GM12801 (cell line): ENCODE measurements around the gene SLAMF9.

Experiments
- CTCF ChIP-seq: IDR thresholded peaks from one replicate; pipeline ENCODE4 v1.5.1; 2011; ENCODE audit warnings: control low read depth; ENCODE audit not compliant: insufficient read length; ENCODE audit errors: extremely low read depth

Gene SLAMF9

DNA sequence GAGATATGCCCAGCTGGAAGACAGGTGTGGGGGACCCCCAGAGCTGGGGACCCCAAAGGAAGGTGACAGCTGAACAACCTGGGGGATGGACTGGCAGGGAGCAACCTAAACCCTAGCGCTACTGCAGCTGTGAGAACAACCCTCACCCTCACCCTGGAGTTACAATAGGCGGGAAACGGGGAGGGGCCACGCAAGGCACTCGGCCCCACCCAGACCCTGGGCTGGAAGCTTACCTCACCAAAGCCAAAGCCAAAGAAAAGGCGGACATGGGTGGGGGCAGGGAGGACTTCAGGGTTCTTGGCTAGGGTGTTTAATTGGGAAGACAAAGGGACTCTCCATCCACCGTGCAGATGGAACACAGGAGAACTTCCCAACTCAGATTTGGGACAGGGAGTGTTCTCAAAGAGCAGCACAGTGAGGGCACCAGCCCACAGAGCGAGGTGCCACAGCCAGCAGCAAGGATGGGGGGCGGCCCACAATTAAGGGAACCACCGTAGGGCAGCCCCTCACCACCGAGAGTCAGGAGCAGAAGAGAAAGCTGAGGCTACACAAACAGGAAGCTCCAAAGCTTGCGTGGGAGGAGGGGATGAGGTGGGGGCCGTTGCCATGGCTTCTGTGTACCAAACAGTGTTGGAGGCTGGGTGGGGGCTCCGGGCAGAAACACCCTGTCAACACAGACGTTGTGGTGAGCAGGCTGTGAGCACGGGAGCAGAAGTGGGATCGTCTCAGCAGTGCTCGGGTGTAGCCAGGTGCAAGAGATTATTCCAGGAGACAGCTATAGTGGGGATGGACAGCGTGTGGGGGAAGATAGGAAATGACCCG lies 30.6 kb downstream of the SLAMF9 start:
- TF ChIP-seq CTCF, result no peak

DNA sequence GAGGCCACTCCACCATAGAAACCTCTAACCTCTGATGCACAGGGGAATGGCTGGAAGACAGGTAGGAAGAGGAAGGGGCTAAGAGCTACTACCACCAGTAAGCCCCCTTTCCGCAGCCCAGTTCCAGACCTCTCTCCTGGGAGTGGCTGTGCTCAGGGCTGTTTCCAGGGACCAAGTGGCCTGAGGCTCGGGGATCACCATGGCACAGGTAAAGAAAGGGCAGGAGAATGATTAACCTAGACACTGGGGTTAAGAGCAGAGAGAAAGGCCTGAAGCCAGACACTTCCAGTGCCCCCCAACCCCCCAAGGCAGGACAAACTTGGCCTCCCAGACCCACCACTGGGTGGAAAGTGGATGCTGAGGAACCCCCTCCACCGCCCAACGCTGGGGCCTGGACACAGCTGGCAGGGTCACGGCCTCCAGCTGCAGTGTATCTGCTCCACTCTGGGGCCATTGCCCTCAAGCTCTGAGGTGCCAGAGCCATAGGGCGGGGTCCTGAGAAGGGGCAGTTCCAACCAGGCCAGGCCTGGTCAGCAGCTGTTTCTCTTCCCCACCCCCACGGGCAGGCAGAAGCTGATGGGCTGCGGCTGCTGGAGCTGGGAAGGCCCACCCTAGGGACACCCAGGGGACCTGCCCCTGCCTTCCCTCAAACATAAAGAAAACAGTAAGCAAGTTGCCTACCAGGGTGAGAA lies 31.4 kb downstream of the SLAMF9 start:
- no peak for TF ChIP-seq CTCF

- TF ChIP-seq CTCF, result no peak
Observed at GRCh38 chr1:159921700-159922504, 32.1 kb downstream of the SLAMF9 start.

- TF ChIP-seq CTCF, result no peak
Observed at GRCh38 chr1:159921251-159921650, 32.8 kb downstream of the SLAMF9 start.

DNA sequence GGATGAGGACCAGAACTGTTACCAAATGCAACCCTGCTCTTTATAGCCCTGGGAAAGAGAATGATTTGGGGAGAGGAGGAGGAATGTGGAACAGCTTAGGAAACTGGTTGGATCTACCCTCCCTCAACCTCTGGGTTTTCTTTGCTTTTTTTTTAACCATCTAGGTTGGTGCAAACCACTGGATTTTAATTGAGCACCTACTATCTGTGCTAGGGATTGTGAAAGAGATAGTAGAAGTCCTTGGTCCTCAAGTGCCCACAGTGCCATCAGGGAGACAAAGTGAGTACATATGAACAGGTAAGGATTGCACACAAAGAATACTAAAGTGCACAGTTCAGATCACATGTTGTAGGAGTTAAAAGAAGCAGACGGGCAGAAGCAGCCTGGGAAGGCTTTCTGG lies 33.4 kb downstream of the SLAMF9 start:
- TF ChIP-seq CTCF, result no peak

GRCh38 chr1:159920202-159920601 lies 33.8 kb downstream of the SLAMF9 start:
- no peak for TF ChIP-seq CTCF

DNA sequence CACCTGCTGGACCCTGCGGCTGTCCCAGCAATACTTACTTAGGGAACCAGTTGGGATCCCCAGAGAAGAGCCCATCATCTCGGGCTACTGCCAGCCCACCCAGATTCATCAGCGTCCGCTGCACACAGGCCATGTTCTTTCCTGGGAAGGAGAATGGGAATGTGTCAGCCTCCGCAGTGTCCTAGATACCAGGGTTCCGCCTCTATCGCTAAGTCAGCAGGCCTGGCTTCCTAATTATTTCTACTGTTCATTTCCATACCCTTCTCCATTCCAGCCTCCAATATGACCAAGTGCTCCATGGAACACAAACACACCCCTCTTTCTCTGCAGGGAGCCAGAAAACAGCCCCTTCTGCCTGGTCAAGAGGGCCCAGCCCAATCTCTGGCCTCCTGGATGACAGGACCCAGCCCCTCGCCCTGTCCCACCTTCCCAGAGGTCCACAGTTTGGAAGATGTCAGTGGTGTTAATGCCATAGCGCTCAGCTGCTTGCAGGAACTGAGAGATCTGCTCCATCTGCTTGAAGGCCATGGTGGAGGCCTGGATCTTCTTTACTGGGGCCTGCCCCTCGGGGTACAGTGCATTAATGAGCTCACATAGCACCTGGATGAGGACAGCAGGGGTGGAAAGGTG lies 34.7 kb downstream of the SLAMF9 start:
- no peak for TF ChIP-seq CTCF
